LNCAP (cell line): Measurements from ENCODE around the gene MAJIN.

ENCODE experiments used
- TF ChIP-seq, protein P1 (sequence below): fragments of 450-650 bp; IDR thresholded peaks from 2 replicates; pipeline ENCODE4 v1.5.1; 2017; ENCODE audit warnings: mild to moderate bottlenecking

MAJIN gene

GRCh38 chr11:64971421-64972233, at the start of gene MAJIN:
MAJIN (minus strand) TSS chr11:64972108; CDS start chr11:64959405, 12,703 bp downstream.
- TF ChIP-seq, protein P1, sequence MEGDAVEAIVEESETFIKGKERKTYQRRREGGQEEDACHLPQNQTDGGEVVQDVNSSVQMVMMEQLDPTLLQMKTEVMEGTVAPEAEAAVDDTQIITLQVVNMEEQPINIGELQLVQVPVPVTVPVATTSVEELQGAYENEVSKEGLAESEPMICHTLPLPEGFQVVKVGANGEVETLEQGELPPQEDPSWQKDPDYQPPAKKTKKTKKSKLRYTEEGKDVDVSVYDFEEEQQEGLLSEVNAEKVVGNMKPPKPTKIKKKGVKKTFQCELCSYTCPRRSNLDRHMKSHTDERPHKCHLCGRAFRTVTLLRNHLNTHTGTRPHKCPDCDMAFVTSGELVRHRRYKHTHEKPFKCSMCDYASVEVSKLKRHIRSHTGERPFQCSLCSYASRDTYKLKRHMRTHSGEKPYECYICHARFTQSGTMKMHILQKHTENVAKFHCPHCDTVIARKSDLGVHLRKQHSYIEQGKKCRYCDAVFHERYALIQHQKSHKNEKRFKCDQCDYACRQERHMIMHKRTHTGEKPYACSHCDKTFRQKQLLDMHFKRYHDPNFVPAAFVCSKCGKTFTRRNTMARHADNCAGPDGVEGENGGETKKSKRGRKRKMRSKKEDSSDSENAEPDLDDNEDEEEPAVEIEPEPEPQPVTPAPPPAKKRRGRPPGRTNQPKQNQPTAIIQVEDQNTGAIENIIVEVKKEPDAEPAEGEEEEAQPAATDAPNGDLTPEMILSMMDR, result no peak

DNA sequence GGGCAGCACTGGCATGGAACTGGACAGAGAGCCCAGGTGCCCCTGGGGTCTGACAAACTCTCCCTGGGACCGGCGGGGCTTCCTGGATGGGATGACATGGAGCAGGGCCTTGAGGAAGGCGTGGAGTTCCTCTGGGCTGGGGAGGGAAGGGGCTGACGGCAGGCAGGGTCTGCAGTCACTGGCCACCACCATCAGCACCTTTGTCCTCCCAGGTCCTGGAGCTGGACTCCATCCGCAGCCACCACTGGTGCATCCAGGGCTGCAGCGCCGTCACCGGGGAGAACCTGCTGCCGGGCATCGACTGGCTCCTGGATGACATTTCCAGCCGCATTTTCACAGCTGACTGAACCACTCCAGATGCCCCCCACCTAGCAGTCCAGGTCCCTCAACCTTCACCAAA, 49.6 kb upstream of the MAJIN start:
- TF ChIP-seq, protein P1, result no peak

DNA sequence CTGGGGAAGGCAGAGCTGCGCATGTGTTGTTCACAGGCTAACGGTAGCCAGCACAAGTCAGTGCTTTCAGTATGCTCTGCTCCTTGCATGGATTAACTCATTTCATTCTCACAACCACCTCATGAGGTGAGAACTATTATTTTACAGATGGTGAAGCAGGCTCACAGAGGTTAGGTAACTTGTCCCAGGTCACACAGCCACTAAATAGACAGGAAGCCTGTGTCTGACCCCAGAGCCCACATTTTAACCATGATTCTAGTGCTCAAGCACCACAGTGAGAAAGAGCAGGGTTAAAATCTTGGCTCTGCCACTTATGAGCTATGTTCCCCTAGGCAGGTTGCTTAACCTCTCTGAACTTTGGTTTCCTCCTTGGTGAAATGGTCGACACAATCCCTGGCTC, 49.1 kb upstream of the MAJIN start:
- TF ChIP-seq, protein P1, result no peak

- TF ChIP-seq, protein P1, result no peak
These were observed 47.9 kb upstream of the MAJIN start for GRCh38 chr11:65019824-65020223.

GRCh38 chr11:65017937-65018336, 46.0 kb upstream of the MAJIN start:
- TF ChIP-seq, protein P1, result no peak

GRCh38 chr11:65016705-65017104, 44.8 kb upstream of the MAJIN start:
- TF ChIP-seq, protein P1, result no peak

- TF ChIP-seq, protein P1, result no peak
These were observed 42.9 kb upstream of the MAJIN start for GRCh38 chr11:65014726-65015227.
